HG03432 (cell line): ENCODE measurements around the gene MLXIP.
A peak's percentile ranks its signal among the peaks of the same experiment; 100 is the strongest.

Experiments
- ATAC-seq: cut with Tn5 transposase; IDR thresholded peaks from one replicate; pipeline ENCODE4 v1.9.1; 2021; ENCODE audit warnings: mild to moderate bottlenecking, moderate library complexity; ENCODE audit not compliant: unreplicated experiment

Gene MLXIP

GRCh38 chr12:122079033-122079531, 526 bp downstream of the MLXIP start:
- ATAC-seq: no peak

GRCh38 chr12:122079532-122080081, 1.1 kb downstream of the MLXIP start:
- no peak for ATAC-seq

- ATAC-seq: no peak
These were observed 1.9 kb downstream of the MLXIP start for GRCh38 chr12:122080149-122081082.

- ATAC-seq: no peak
These were observed 2.6 kb downstream of the MLXIP start for GRCh38 chr12:122081083-122081696.

- ATAC-seq: peak; percentile 49
These were observed 3.2 kb downstream of the MLXIP start for GRCh38 chr12:122081697-122082221.

- no peak for ATAC-seq
These were observed 4.2 kb downstream of the MLXIP start for GRCh38 chr12:122082621-122083356.

- no peak for ATAC-seq
These were observed 6.4 kb downstream of the MLXIP start for GRCh38 chr12:122084857-122085405.

- no peak for ATAC-seq
These were observed 7.0 kb downstream of the MLXIP start for GRCh38 chr12:122085591-122085990.

- no peak for ATAC-seq
These were observed 7.6 kb downstream of the MLXIP start for GRCh38 chr12:122086116-122086515.

- no peak for ATAC-seq
These were observed 8.2 kb downstream of the MLXIP start for GRCh38 chr12:122086641-122087285.

GRCh38 chr12:122087431-122088178, 9.0 kb downstream of the MLXIP start:
- ATAC-seq: no peak

- ATAC-seq: no peak
These were observed 9.7 kb downstream of the MLXIP start for GRCh38 chr12:122088179-122088810.

- no peak for ATAC-seq
These were observed 10.5 kb downstream of the MLXIP start for GRCh38 chr12:122089077-122089476.

- ATAC-seq: no peak
These were observed 12.4 kb downstream of the MLXIP start for GRCh38 chr12:122090759-122091515.

- ATAC-seq: no peak
These were observed 14.7 kb downstream of the MLXIP start for GRCh38 chr12:122093098-122093883.

GRCh38 chr12:122094137-122094734, 15.7 kb downstream of the MLXIP start:
- no peak for ATAC-seq
